Measurements from ENCODE around the gene FER. TPM values are rescaled to one million over a fixed set of nuclear protein-coding genes. Genes with fewer than 3 reads are reported as not detected.

Gene FER
- total and polyA plus RNA-seq, 8 donors = 1.7 to 218 (median 24.0) TPM

DNA sequence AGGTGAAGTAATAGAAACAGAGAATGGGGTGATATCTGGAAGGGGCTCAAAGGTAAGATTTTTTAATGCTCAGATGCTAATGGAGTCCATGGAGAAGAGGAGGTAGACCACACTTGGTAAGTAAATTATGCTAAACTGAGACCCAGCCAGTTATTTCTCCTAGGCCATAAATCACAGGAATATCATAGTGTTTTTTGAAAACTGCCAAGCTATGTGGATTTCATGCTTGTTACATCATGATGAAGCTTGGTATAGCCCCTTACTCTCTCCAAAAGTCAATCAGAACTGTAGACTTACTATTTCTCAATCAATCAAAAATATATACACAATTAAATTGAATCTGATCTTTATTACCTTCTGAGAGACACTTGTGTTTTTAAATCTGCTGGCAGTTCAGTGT is 409.2 kb downstream of the FER start:
- intact Hi-C loops (cut with DNase I; ENCODE audit: low total_unique reads) = no loop called here
- TF ChIP-seq POLR2A (IDR thresholded peaks at IDR 0.05) = no peak
- no peak for TF ChIP-seq POLR2AphosphoS5 (IDR thresholded peaks at IDR 0.05)
- TF ChIP-seq, protein P1, sequence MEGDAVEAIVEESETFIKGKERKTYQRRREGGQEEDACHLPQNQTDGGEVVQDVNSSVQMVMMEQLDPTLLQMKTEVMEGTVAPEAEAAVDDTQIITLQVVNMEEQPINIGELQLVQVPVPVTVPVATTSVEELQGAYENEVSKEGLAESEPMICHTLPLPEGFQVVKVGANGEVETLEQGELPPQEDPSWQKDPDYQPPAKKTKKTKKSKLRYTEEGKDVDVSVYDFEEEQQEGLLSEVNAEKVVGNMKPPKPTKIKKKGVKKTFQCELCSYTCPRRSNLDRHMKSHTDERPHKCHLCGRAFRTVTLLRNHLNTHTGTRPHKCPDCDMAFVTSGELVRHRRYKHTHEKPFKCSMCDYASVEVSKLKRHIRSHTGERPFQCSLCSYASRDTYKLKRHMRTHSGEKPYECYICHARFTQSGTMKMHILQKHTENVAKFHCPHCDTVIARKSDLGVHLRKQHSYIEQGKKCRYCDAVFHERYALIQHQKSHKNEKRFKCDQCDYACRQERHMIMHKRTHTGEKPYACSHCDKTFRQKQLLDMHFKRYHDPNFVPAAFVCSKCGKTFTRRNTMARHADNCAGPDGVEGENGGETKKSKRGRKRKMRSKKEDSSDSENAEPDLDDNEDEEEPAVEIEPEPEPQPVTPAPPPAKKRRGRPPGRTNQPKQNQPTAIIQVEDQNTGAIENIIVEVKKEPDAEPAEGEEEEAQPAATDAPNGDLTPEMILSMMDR (IDR thresholded peaks at IDR 0.05) = no peak
- TF ChIP-seq EP300 (IDR thresholded peaks at IDR 0.05) = no peak
- no peak for DNase-seq

GRCh38 chr5:109160468-109160867 is 412.8 kb downstream of the FER start:
- TF ChIP-seq POLR2A (IDR thresholded peaks at IDR 0.05) (no peak), EP300 (IDR thresholded peaks at IDR 0.05) (no peak), POLR2AphosphoS5 (IDR thresholded peaks at IDR 0.05) (no peak)
- intact Hi-C loops (cut with DNase I; ENCODE audit: low total_unique reads) = no loop called here
- Histone ChIP-seq H3K36me3 (no peaks in the 10 kb centered on the region), H3K4me1 (no peaks in the 10 kb centered on the region), H3K9me3 (no peaks in the 10 kb centered on the region), H3K27me3 (no peaks in the 10 kb centered on the region), H3K27ac (no peak overlapping the region), H3K4me3 (no peak overlapping the region)
- DNase-seq = no peak
- WGBS, 5 donors = 86 to 93% (median 90%) methylated on average over 3 of the region's 3 CpGs

More for the DNA sequence above, 409.2 kb downstream of the FER start:
- Histone ChIP-seq H3K4me1 (no peaks in the 10 kb centered on the region), H3K4me3 (no peak overlapping the region), H3K27ac (no peak overlapping the region), H3K36me3 (no peaks in the 10 kb centered on the region), H3K27me3 (no peaks in the 10 kb centered on the region), H3K9me3 (no peaks in the 10 kb centered on the region)

DNA sequence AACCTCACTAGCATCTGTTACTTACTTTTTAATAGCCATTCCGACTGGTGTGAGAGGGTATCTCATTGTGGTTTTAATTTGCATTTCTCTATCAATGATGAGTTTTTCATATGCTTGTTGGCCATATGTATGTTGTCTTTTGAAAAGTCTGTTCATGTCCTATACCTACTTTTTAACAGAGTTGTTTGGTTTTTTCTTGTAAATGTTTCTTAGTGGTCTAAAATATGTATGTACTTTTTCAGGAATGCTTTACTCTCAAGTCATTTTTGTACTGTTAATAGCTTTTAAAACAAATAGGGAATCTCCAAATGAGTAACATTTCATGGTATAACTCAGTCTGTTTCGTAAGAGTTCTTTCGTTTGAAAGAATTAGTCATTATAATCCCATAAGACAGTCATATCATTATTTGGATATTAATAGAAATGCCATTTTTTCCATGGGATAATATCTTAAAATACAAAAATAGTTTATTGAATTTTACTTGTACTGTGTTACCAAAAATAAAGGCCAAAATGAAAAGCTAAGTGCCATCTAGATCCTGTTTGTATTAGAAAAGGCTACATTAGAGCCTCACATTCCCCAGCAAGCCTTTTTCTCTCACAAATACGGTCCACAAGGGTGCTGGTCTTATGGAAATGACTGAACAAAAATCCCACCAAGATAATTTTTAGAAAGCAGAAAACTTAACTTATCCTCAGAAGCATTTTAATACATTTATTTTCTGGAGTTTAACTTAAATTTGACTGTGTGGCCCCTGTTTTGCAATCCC is 414.4 kb downstream of the FER start:
- no peak for DNase-seq
- no peaks in the 10 kb centered on the region for H3K9me3 ChIP-seq
- intact Hi-C loops (cut with DNase I; ENCODE audit: low total_unique reads) = no loop called here
- 66 to 82% (median 76%) methylated on average over 4 of the region's 4 CpGs for WGBS, 5 donors
- TF ChIP-seq EP300 (IDR thresholded peaks at IDR 0.05) (no peak), POLR2A (IDR thresholded peaks at IDR 0.05) (no peak), POLR2AphosphoS5 (IDR thresholded peaks at IDR 0.05) (no peak)
- TF ChIP-seq, protein P1 (IDR thresholded peaks at IDR 0.05) = no peak
- no peaks in the 10 kb centered on the region for H3K36me3 ChIP-seq
- H3K4me1 ChIP-seq = no peaks in the 10 kb centered on the region
- H3K4me3 ChIP-seq = no peak overlapping the region
- no peaks in the 10 kb centered on the region for H3K27me3 ChIP-seq
- H3K27ac ChIP-seq = no peak overlapping the region

GRCh38 chr5:109163336-109163735 is 415.6 kb downstream of the FER start:
- intact Hi-C loops (cut with DNase I; ENCODE audit: low total_unique reads) = no loop called here
- DNase-seq = no peak
- Histone ChIP-seq H3K4me3 (no peak overlapping the region), H3K9me3 (no peaks in the 10 kb centered on the region), H3K27me3 (no peaks in the 10 kb centered on the region), H3K4me1 (no peaks in the 10 kb centered on the region), H3K36me3 (no peaks in the 10 kb centered on the region), H3K27ac (no peak overlapping the region)
- TF ChIP-seq POLR2A (IDR thresholded peaks at IDR 0.05) (no peak), EP300 (IDR thresholded peaks at IDR 0.05) (no peak), POLR2AphosphoS5 (IDR thresholded peaks at IDR 0.05) (no peak)
- TF ChIP-seq, protein P1 (IDR thresholded peaks at IDR 0.05) = no peak
- 93 to 98% (median 97%) methylated on average over 4 of the region's 4 CpGs for WGBS, 5 donors

DNA sequence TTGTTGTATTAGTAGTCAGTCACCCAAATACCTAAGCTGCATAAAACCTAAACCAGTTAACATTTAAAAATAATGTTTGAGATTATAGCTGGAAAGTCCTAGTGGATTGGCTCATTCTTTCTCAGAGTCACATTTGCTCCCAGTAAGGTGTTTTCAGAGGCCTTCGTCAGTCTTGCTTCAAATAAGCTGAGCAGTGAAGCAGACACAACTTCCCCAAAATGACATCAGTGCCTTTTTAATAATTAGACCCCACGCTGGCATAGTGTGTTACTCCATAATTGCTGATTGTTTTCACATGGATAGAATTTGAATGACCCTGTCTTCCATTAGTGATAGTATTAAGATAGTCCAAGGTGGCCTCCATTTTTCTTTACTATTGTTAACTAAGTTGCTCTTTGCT is 416.3 kb downstream of the FER start:
- 94 to 100% (median 97%) methylated on average over 2 of the region's 2 CpGs for WGBS, 5 donors
- no peaks in the 10 kb centered on the region for H3K4me1 ChIP-seq
- H3K27ac ChIP-seq = no peak overlapping the region
- H3K36me3 ChIP-seq = no peaks in the 10 kb centered on the region
- TF ChIP-seq EP300 (IDR thresholded peaks at IDR 0.05) = no peak
- TF ChIP-seq POLR2AphosphoS5 (IDR thresholded peaks at IDR 0.05) = no peak
- TF ChIP-seq, protein P1 (IDR thresholded peaks at IDR 0.05) = no peak
- TF ChIP-seq POLR2A (IDR thresholded peaks at IDR 0.05) = no peak
- no peak for DNase-seq
- no peak overlapping the region for H3K4me3 ChIP-seq
- H3K27me3 ChIP-seq = no peaks in the 10 kb centered on the region
- intact Hi-C loops (cut with DNase I; ENCODE audit: low total_unique reads) = no loop called here
- H3K9me3 ChIP-seq = no peaks in the 10 kb centered on the region
